Activated effector memory CD4-positive, alpha-beta T cell treated with Interleukin-2 at 50 U/mL for 16 hours (primary cell): ENCODE data around the gene ETNK2.

ENCODE experiments used
- DNase-seq: peaks from one replicate; pipeline ENCODE4 v3.0.0-alpha.2; 2020

ETNK2 gene

GRCh38 chr1:204174958-204175357 is 23.1 kb upstream of the ETNK2 start:
- DNase-seq = no peak

GRCh38 chr1:204172404-204173029 is 20.7 kb upstream of the ETNK2 start:
- DNase-seq = no peak

GRCh38 chr1:204171751-204172178 is 19.9 kb upstream of the ETNK2 start:
- no peak for DNase-seq

- DNase-seq = no peak
Measured at GRCh38 chr1:204170494-204171155, 18.8 kb upstream of the ETNK2 start.

- no peak for DNase-seq
Measured at GRCh38 chr1:204169858-204170257, 18.0 kb upstream of the ETNK2 start.

GRCh38 chr1:204167730-204168129 is 15.9 kb upstream of the ETNK2 start:
- DNase-seq = no peak

GRCh38 chr1:204166219-204166618 is 14.4 kb upstream of the ETNK2 start, which contains the start of gene REN:
REN (minus strand) TSS chr1:204166337; CDS start chr1:204166293, 44 bp downstream.
- DNase-seq = no peak

GRCh38 chr1:204162494-204163074 is 10.7 kb upstream of the ETNK2 start:
- peak; percentile 66 for DNase-seq

GRCh38 chr1:204161609-204162493 is 10.0 kb upstream of the ETNK2 start:
- DNase-seq = no peak

- DNase-seq = no peak
Measured at GRCh38 chr1:204157962-204158361, 6.1 kb upstream of the ETNK2 start.

GRCh38 chr1:204155881-204156280 is 4.0 kb upstream of the ETNK2 start:
- DNase-seq = no peak

GRCh38 chr1:204154568-204155255 is 2.9 kb upstream of the ETNK2 start:
- DNase-seq = no peak

- DNase-seq = no peak
Measured at GRCh38 chr1:204153667-204154066, 1.8 kb upstream of the ETNK2 start.

GRCh38 chr1:204152310-204153044 is 633 bp upstream of the ETNK2 start:
- no peak for DNase-seq

GRCh38 chr1:204150702-204151551 is 917 bp downstream of the ETNK2 start:
- no peak for DNase-seq

GRCh38 chr1:204149635-204150565 is 1.9 kb downstream of the ETNK2 start:
- DNase-seq = no peak

- DNase-seq = no peak
Measured at GRCh38 chr1:204149107-204149506, 2.7 kb downstream of the ETNK2 start.

- no peak for DNase-seq
Measured at GRCh38 chr1:204147406-204148383, 4.1 kb downstream of the ETNK2 start.
